Liver (tissue), 9 donors: ENCODE data around the gene DIP2C. TPM values are rescaled to one million over a fixed set of nuclear protein-coding genes. Genes with fewer than 3 reads are reported as not detected.
A peak's percentile ranks its signal among the peaks of the same experiment; 100 is the strongest.
"Not testable (repeated sequence)": the region's sequence is repeated elsewhere in the genome, so short reads cannot be mapped to it uniquely, and the experiment has no call there.

Experiments
- DNase-seq: peaks from one replicate; pipeline ENCODE4 v3.0.0-alpha.2; 2017; ENCODE audit warnings: low spot score
- H3K27ac ChIP-seq, 2 donors: one replicate each; pipeline ENCODE4 v1.7.0; 2013; ENCODE audit warnings: inconsistent platforms in 2 of 2, low read length in 2 of 2, control low read depth in 1 of 2, low read depth in 1 of 2, mild to moderate bottlenecking in 1 of 2
- H3K27me3 ChIP-seq, 4 donors: one replicate each; pipeline versions ENCODE4 v1.6.1 to v1.7.0; 2013; ENCODE audit warnings: low read length in 3 of 4, inconsistent platforms in 1 of 4, mild to moderate bottlenecking in 1 of 4, moderate library complexity in 1 of 4; ENCODE audit not compliant: control insufficient read depth in 4 of 4, insufficient read depth in 4 of 4
- H3K36me3 ChIP-seq, 4 donors: one replicate each; pipeline versions ENCODE4 v1.6.1 to v1.7.0; 2013; ENCODE audit warnings: low read length in 3 of 4, mild to moderate bottlenecking in 3 of 4, low read depth in 1 of 4, moderate library complexity in 1 of 4; ENCODE audit not compliant: control insufficient read depth in 4 of 4, insufficient read depth in 3 of 4
- H3K4me1 ChIP-seq, 4 donors: one replicate each; pipeline versions ENCODE4 v1.6.1 to v1.7.0; 2013; ENCODE audit warnings: low read length in 3 of 4, mild to moderate bottlenecking in 3 of 4, moderate library complexity in 1 of 4; ENCODE audit not compliant: control insufficient read depth in 4 of 4, insufficient read depth in 4 of 4
- H3K4me3 ChIP-seq, 3 donors: one replicate each; pipeline versions ENCODE4 v1.6.1 to v1.7.0; 2013; ENCODE audit warnings: low read length in 3 of 3, control low read depth in 1 of 3, low read depth in 1 of 3, mild to moderate bottlenecking in 1 of 3
- H3K9ac ChIP-seq, 2 donors: one replicate each; pipeline ENCODE4 v1.7.0; 2013; ENCODE audit warnings: low read length in 2 of 2, mild to moderate bottlenecking in 2 of 2, moderate library complexity in 2 of 2, control low read depth in 1 of 2, low read depth in 1 of 2
- H3K9me3 ChIP-seq, 4 donors: one replicate each; pipeline versions ENCODE4 v1.6.1 to v1.7.0; 2013; ENCODE audit warnings: low read length in 3 of 4; ENCODE audit not compliant: control insufficient read depth in 4 of 4
- EGR1 ChIP-seq, 2 donors: IDR thresholded peaks; 2 replicates each; pipeline ENCODE4 v1.6.1; 2016 to 2018; ENCODE audit warnings: antibody characterized with exemption in 2 of 2, low read depth in 2 of 2
- FOXA1 ChIP-seq: IDR thresholded peaks from 2 replicates; pipeline ENCODE4 v1.6.1; 2016; ENCODE audit warnings: antibody characterized with exemption
- FOXA2 ChIP-seq: IDR thresholded peaks from 2 replicates; pipeline ENCODE4 v1.6.1; 2016; ENCODE audit warnings: antibody characterized with exemption
- GABPA ChIP-seq, 2 donors: IDR thresholded peaks in 1 of 2; conservative IDR thresholded peaks in 1 of 2; 2 replicates each; pipeline ENCODE4 v1.6.1; 2016; ENCODE audit warnings: antibody characterized with exemption in 2 of 2, mild to moderate bottlenecking in 1 of 2, moderate library complexity in 1 of 2
- HNF4A ChIP-seq, 2 donors: conservative IDR thresholded peaks; 2 replicates each; pipeline ENCODE4 v1.6.1; 2016; ENCODE audit warnings: antibody characterized with exemption in 2 of 2, mild to moderate bottlenecking in 2 of 2
- HNF4G ChIP-seq: IDR thresholded peaks from 2 replicates; pipeline ENCODE4 v1.6.1; 2016; ENCODE audit warnings: antibody characterized with exemption
- JUND ChIP-seq, 2 donors: IDR thresholded peaks; 2 replicates each; pipeline ENCODE4 v1.6.1; 2016; ENCODE audit warnings: antibody characterized with exemption in 2 of 2
- RAD21 ChIP-seq, 2 donors: IDR thresholded peaks; 2 replicates each; pipeline ENCODE4 v1.6.1; 2016; ENCODE audit warnings: antibody characterized with exemption in 2 of 2, mild to moderate bottlenecking in 2 of 2
- RXRA ChIP-seq, 2 donors: IDR thresholded peaks; 2 replicates each; pipeline ENCODE4 v1.6.1; 2017 to 2018; ENCODE audit warnings: antibody characterized with exemption in 2 of 2, mild to moderate bottlenecking in 1 of 2
- SP1 ChIP-seq: IDR thresholded peaks from 2 replicates; pipeline ENCODE4 v1.6.1; 2018; ENCODE audit warnings: antibody characterized with exemption, mild to moderate bottlenecking
- WGBS: extraction: QIAGEN DNeasy Blood & Tissue Kit; methylation state at CpG from one replicate; pipeline ENCODE4 v1.1.7; 2013; 5-methylcytosine and 5-hydroxymethylcytosine counted together
- polyA plus RNA-seq, 2 donors: library from polyadenylated mRNA; stranded (reverse) in 1 of 2; unstranded in 1 of 2; fragments of 200-250 nt in 1 of 2; fragments of >200 nt in 1 of 2; fragmentation: Nextera tagmentation in 1 of 2; extraction: Ambion mirVana in 1 of 2; gene quantifications; one replicate each; pipeline versions ENCODE4 v1.2.1 to v1.2.3, GENCODE V29; 2013 to 2015
- total RNA-seq, 2 donors: library from RNA; depleted of rRNA; stranded (reverse); fragments of >200 nt; gene quantifications; one replicate each; pipeline ENCODE4 v1.2.3, GENCODE V29; 2014
- TF ChIP-seq, protein P1 (sequence below): IDR thresholded peaks from 2 replicates; pipeline ENCODE4 v1.6.1; 2016; ENCODE audit warnings: antibody characterized with exemption, mild to moderate bottlenecking
- TF ChIP-seq, protein P2 (sequence below): fragments of 150-350 bp; IDR thresholded peaks from 2 replicates; pipeline ENCODE4 v1.5.1; 2017; ENCODE audit warnings: improper control_type of control experiment, low read depth, low read length; ENCODE audit not compliant: missing input control
- TF ChIP-seq, protein P3 (sequence below): IDR thresholded peaks from 2 replicates; pipeline ENCODE4 v1.6.1; 2016; ENCODE audit warnings: antibody characterized with exemption
- TF ChIP-seq, protein P4 (sequence below): IDR thresholded peaks from 2 replicates; pipeline ENCODE4 v1.6.1; 2016; ENCODE audit warnings: antibody characterized with exemption
- donor health status: healthy.
- donor health status: healthy.
- donor health status: healthy.
- donor health status: healthy.
- donor health status: healthy.

The DIP2C gene
- total and polyA plus RNA-seq, 4 donors, result 4.2 to 12.2 (median 5.7) TPM

DNA sequence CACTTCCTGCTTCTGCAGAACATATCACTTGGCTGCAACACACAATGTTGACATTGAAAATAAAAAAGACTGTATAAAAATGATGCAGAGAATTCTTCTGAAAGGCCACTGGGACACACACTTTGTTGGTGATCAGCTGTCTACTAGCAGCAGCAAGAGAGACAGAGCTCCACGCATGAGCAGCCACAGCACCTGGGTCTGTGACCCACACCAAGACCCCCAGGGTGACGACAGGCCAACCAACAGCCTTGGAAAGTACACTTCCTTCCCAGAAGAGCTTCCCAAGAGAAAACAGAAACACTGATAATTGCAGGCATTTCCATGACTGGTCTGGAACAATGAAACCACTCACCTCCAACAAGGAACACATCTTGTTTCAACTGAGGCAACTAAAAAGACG lies 239.0 kb downstream of the DIP2C start:
- Histone ChIP-seq H3K27me3 (no peaks in the 10 kb centered on the region), H3K4me3 (no peak overlapping the region), H3K9ac (no peak overlapping the region), H3K27ac (no peak overlapping the region), H3K36me3 (no peaks in the 10 kb centered on the region), H3K9me3 (no peaks in the 10 kb centered on the region), H3K4me1 (no peaks in the 10 kb centered on the region)
- no peak for DNase-seq
- WGBS, result 74% methylated on average over 3 of the region's 3 CpGs
- no peak for TF ChIP-seq SP1

DNA sequence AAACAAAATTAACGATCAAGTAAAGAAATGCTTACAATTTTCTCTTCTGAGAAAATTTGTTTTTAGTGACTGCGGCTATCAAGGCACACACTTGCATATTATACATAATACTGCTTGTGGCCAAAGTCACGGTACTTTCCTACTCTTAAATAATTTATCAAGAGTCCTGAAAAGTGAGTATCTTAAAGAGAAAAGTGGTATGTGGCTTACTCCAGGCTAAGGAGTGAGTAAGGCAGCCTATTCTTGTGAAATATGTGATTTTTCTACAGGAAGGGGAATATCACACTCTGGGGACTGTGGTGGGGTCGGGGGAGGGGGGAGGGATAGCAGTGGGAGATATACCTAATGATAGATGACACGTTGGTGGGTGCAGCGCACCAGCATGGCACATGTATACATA lies 240.1 kb downstream of the DIP2C start:
- H3K27me3 ChIP-seq, H3K27ac ChIP-seq, DNase-seq, H3K4me1 ChIP-seq, H3K4me3 ChIP-seq, H3K9ac ChIP-seq, H3K36me3 ChIP-seq, H3K9me3 ChIP-seq: not testable (repeated sequence)
- 88% methylated on average over 4 of the region's 6 CpGs for WGBS

DNA sequence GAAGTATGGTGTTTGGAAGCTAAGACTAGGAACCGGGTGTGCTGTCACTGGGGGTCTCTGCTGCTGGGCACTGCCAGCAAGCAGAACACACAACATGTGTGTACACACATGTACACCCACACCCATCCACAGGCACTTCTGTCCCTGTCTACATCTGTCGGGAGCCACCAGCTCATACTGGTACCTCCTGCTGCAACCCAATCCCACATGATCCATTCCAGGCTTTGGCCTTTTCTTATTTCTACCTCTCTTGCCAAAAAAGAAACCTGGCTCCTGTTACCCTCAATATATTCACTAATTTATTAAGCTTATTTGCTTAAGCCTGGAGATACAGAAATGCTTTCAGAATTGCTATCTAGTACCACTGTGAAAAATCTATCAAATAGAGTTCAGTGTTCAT lies 246.0 kb downstream of the DIP2C start:
- 94% methylated on average over 2 of the region's 2 CpGs for WGBS
- no peak for TF ChIP-seq JUND (IDR thresholded peaks at IDR 0.05)
- no peak for TF ChIP-seq RXRA (IDR thresholded peaks at IDR 0.05)
- TF ChIP-seq EGR1 (IDR thresholded peaks at IDR 0.05; ENCODE audit: low read depth in 2 of 2), result no peak
- no peak for TF ChIP-seq FOXA1
- no peak for TF ChIP-seq RAD21 (IDR thresholded peaks at IDR 0.05)
- TF ChIP-seq, protein P1, sequence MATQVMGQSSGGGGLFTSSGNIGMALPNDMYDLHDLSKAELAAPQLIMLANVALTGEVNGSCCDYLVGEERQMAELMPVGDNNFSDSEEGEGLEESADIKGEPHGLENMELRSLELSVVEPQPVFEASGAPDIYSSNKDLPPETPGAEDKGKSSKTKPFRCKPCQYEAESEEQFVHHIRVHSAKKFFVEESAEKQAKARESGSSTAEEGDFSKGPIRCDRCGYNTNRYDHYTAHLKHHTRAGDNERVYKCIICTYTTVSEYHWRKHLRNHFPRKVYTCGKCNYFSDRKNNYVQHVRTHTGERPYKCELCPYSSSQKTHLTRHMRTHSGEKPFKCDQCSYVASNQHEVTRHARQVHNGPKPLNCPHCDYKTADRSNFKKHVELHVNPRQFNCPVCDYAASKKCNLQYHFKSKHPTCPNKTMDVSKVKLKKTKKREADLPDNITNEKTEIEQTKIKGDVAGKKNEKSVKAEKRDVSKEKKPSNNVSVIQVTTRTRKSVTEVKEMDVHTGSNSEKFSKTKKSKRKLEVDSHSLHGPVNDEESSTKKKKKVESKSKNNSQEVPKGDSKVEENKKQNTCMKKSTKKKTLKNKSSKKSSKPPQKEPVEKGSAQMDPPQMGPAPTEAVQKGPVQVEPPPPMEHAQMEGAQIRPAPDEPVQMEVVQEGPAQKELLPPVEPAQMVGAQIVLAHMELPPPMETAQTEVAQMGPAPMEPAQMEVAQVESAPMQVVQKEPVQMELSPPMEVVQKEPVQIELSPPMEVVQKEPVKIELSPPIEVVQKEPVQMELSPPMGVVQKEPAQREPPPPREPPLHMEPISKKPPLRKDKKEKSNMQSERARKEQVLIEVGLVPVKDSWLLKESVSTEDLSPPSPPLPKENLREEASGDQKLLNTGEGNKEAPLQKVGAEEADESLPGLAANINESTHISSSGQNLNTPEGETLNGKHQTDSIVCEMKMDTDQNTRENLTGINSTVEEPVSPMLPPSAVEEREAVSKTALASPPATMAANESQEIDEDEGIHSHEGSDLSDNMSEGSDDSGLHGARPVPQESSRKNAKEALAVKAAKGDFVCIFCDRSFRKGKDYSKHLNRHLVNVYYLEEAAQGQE, result no peak
- no peak for TF ChIP-seq FOXA2
- Histone ChIP-seq H3K9me3 (no peaks in the 10 kb centered on the region), H3K27me3 (no peaks in the 10 kb centered on the region), H3K4me1 (peaks cover 1 to 9% (median 4%) of the 10 kb centered on the region in 4 donors), H3K27ac (no peak overlapping the region), H3K4me3 (no peak overlapping the region), H3K9ac (no peak overlapping the region), H3K36me3 (peaks cover 0 to 5% (median 1%) of the 10 kb centered on the region in 4 donors)
- no peak for DNase-seq

DNA sequence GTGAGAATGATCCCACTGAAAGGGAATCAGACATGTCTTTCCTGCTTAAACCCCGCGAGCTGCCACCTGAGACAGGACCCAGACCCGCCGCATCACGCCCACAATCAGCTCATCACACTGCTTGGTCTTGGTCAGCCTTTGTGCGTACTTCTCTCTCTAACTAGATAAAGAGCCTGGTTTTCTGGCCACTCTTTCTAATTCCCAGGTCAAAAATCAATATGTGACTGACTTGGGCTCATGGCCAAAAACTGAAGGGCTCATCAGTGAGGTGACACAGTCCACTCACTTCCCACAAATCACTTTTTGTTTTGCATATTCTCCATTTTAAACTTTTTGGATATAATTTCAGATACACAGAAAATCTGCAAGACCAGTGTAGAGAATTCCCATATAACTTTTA lies 247.3 kb downstream of the DIP2C start:
- H3K36me3 ChIP-seq, result peaks cover 0 to 5% (median 1%) of the 10 kb centered on the region in 4 donors
- peaks cover 1 to 9% (median 4%) of the 10 kb centered on the region in 4 donors for H3K4me1 ChIP-seq
- H3K4me3 ChIP-seq, result no peak overlapping the region
- H3K9ac ChIP-seq, result no peak overlapping the region
- H3K9me3 ChIP-seq, result no peaks in the 10 kb centered on the region
- H3K27me3 ChIP-seq, result no peaks in the 10 kb centered on the region
- WGBS, result 86% methylated on average over 6 of the region's 6 CpGs
- DNase-seq, result no peak
- no peak overlapping the region for H3K27ac ChIP-seq
- TF ChIP-seq, protein P1, result no peak
- TF ChIP-seq, protein P2, sequence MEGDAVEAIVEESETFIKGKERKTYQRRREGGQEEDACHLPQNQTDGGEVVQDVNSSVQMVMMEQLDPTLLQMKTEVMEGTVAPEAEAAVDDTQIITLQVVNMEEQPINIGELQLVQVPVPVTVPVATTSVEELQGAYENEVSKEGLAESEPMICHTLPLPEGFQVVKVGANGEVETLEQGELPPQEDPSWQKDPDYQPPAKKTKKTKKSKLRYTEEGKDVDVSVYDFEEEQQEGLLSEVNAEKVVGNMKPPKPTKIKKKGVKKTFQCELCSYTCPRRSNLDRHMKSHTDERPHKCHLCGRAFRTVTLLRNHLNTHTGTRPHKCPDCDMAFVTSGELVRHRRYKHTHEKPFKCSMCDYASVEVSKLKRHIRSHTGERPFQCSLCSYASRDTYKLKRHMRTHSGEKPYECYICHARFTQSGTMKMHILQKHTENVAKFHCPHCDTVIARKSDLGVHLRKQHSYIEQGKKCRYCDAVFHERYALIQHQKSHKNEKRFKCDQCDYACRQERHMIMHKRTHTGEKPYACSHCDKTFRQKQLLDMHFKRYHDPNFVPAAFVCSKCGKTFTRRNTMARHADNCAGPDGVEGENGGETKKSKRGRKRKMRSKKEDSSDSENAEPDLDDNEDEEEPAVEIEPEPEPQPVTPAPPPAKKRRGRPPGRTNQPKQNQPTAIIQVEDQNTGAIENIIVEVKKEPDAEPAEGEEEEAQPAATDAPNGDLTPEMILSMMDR, result no peak
- TF ChIP-seq GABPA (IDR thresholded peaks at IDR 0.05 in 1 of 2, conservative IDR thresholded peaks at IDR 0.05 in 1 of 2), result no peak
- TF ChIP-seq HNF4A (conservative IDR thresholded peaks at IDR 0.05), result peak in 1 of 2 donors; percentile 36
- TF ChIP-seq EGR1 (IDR thresholded peaks at IDR 0.05; ENCODE audit: low read depth in 2 of 2), result no peak
- no peak for TF ChIP-seq FOXA1
- TF ChIP-seq, protein P3, sequence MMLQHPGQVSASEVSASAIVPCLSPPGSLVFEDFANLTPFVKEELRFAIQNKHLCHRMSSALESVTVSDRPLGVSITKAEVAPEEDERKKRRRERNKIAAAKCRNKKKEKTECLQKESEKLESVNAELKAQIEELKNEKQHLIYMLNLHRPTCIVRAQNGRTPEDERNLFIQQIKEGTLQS, result no peak
- no peak for TF ChIP-seq RXRA (IDR thresholded peaks at IDR 0.05)
- TF ChIP-seq RAD21 (IDR thresholded peaks at IDR 0.05), result no peak
- no peak for TF ChIP-seq JUND (IDR thresholded peaks at IDR 0.05)
- TF ChIP-seq HNF4G, result peak; percentile 11
- TF ChIP-seq FOXA2, result no peak
- TF ChIP-seq, protein P4, sequence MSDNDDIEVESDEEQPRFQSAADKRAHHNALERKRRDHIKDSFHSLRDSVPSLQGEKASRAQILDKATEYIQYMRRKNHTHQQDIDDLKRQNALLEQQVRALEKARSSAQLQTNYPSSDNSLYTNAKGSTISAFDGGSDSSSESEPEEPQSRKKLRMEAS, result no peak
